ENCODE results near the gene NECTIN3.

The NECTIN3 gene

GRCh38 chr3:111071257-111072030 lies at the start of gene NECTIN3:
NECTIN3 (plus strand) TSS chr3:111071816; CDS start chr3:111072018, 202 bp downstream.
- peak; percentile 100 for DNase-seq (ENCODE audit: low read depth)

GRCh38 chr3:111027868-111028267 lies 43.7 kb upstream of the NECTIN3 start:
- no peak for DNase-seq (ENCODE audit: low read depth)

GRCh38 chr3:111031538-111031937 lies 40.1 kb upstream of the NECTIN3 start:
- DNase-seq (ENCODE audit: low read depth): no peak

- DNase-seq (ENCODE audit: low read depth): no peak
These were observed 38.9 kb upstream of the NECTIN3 start for GRCh38 chr3:111032677-111033076.

GRCh38 chr3:111033470-111034050 lies 38.1 kb upstream of the NECTIN3 start:
- no peak for DNase-seq (ENCODE audit: low read depth)

- DNase-seq (ENCODE audit: low read depth): no peak
These were observed 36.3 kb upstream of the NECTIN3 start for GRCh38 chr3:111035316-111035715.

GRCh38 chr3:111035902-111036301 lies 35.7 kb upstream of the NECTIN3 start:
- no peak for DNase-seq (ENCODE audit: low read depth)

GRCh38 chr3:111040959-111041358 lies 30.7 kb upstream of the NECTIN3 start:
- no peak for DNase-seq (ENCODE audit: low read depth)

- no peak for DNase-seq (ENCODE audit: low read depth)
These were observed 26.1 kb upstream of the NECTIN3 start for GRCh38 chr3:111045564-111045963.

GRCh38 chr3:111047042-111047441 lies 24.6 kb upstream of the NECTIN3 start:
- no peak for DNase-seq (ENCODE audit: low read depth)

GRCh38 chr3:111047812-111048435 lies 23.7 kb upstream of the NECTIN3 start:
- no peak for DNase-seq (ENCODE audit: low read depth)

- DNase-seq (ENCODE audit: low read depth): no peak
These were observed 20.3 kb upstream of the NECTIN3 start for GRCh38 chr3:111051354-111051753.

GRCh38 chr3:111068574-111068973 lies 3.0 kb upstream of the NECTIN3 start:
- no peak for DNase-seq (ENCODE audit: low read depth)

GRCh38 chr3:111069974-111070771 lies 1.4 kb upstream of the NECTIN3 start:
- DNase-seq (ENCODE audit: low read depth): no peak

GRCh38 chr3:111070772-111071256 lies 802 bp upstream of the NECTIN3 start:
- no peak for DNase-seq (ENCODE audit: low read depth)

- peak; percentile 14 for DNase-seq (ENCODE audit: low read depth)
These were observed 660 bp downstream of the NECTIN3 start for GRCh38 chr3:111072031-111072921.

GRCh38 chr3:111073218-111073617 lies 1.6 kb downstream of the NECTIN3 start:
- peak; percentile 40 for DNase-seq (ENCODE audit: low read depth)

GRCh38 chr3:111076732-111077131 lies 5.1 kb downstream of the NECTIN3 start:
- peak; percentile 24 for DNase-seq (ENCODE audit: low read depth)

GRCh38 chr3:111077369-111077768 lies 5.8 kb downstream of the NECTIN3 start:
- DNase-seq (ENCODE audit: low read depth): no peak

- DNase-seq (ENCODE audit: low read depth): peak; percentile 41
These were observed 8.8 kb downstream of the NECTIN3 start for GRCh38 chr3:111080413-111080812.

- peak; percentile 78 for DNase-seq (ENCODE audit: low read depth)
These were observed 9.5 kb downstream of the NECTIN3 start for GRCh38 chr3:111081008-111081545.

Measured in fibroblast of gingiva (primary cell).